NCI-H524 (cell line): ENCODE results near the gene PADI6.
"Not testable (repeated sequence)": the region's sequence is repeated elsewhere in the genome, so short reads cannot be mapped to it uniquely, and the experiment has no call there.

Experiments
- DNase-seq, 2 experiments: peaks; one replicate each; lab custom pipeline; 2025; lab: John Stamatoyannopoulos, UW

The PADI6 gene

DNA sequence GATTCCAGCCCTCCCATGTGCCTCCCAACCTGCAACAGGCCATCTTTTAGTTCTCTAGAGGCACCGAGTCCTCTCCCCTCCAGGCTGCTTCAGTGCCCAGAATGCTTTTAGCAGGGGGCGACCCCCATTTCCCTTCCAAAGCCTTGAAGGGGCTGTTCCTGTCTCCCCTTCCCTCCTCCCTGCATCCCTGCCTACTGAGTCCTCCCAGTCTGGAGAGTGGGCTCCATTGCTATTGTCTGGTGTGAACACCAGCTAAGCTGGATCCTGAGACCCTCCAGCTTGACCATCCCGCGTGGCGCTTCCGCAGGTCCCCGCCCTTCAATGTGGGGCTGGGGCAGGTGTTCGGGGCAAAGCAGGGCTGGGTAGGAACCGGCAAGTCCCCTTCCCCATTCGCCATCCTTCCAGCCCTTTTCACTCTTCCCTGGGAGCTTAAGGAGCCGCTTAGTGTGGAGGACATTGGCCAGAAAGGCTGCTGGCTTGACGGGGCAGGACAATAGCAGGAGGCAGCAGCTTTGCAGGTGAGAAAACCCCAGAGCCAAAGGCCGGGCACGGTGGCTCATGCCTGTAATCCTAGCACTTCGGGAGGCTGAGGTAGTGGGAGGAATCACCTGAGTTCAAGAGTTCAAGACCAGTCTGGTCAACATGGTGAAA lies 32.2 kb downstream of the PADI6 start:
- no peak for DNase-seq

DNA sequence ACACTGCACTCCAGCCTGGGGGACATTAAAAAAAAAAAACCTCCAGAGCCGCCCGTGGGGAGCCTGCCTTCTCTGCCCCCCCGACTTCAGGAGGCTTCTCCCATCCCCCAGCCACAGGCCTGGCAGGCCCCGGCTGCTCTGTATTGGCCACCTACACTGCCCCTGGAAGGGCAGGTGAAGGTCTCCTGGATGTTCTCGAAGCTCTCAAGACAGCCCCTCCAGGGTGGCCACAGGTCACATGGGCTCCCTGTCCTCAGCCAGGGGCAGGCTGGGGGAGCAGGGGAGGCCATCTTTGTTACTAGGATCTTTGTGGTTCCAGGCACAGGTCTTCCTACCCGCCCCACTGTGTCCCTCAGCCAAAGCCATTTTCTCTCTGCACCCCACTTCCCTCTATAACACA lies 32.8 kb downstream of the PADI6 start:
- DNase-seq: no peak

DNA sequence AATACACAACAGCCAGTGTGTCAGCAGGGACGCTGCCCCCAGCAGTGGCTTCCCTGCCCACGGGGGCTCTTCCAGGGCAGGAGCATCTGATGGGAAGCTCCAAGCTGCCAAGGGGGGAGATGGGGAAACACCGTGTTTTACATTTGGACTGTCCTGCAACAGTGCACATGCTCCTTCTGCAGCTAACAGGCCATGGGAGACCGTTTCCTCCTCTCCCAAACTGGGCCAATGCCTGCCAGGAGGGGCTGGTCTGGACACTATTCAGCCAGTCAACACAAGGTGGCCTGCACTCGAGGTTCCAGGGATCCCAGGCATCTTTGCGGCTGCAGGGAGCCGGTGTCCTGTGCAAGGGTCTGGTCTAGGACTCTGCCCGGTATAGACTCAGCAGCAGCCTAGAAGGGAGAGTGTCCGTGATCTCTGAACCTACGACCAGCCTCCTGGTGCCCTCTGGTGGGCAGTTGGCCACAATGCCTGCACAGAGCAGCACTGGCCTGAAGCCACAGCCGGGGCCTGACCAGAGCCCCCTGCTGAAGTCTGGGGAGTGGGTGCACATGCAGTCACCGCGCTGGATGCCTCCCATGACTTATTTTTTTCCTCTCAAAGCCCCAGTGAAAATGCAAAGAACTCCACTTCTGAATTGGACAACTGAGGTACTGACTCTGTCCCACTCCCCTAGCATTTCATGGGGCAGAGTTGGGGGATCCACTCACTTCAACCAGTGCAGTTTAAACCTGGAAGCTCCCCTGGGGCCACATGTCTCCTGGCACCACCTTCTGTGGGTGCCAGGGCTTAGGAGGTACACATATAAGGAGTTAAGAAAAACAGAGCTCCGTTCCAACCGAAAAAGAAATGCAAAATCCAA lies 34.1 kb downstream of the PADI6 start:
- peak; percentile 12 to 52 for DNase-seq

DNA sequence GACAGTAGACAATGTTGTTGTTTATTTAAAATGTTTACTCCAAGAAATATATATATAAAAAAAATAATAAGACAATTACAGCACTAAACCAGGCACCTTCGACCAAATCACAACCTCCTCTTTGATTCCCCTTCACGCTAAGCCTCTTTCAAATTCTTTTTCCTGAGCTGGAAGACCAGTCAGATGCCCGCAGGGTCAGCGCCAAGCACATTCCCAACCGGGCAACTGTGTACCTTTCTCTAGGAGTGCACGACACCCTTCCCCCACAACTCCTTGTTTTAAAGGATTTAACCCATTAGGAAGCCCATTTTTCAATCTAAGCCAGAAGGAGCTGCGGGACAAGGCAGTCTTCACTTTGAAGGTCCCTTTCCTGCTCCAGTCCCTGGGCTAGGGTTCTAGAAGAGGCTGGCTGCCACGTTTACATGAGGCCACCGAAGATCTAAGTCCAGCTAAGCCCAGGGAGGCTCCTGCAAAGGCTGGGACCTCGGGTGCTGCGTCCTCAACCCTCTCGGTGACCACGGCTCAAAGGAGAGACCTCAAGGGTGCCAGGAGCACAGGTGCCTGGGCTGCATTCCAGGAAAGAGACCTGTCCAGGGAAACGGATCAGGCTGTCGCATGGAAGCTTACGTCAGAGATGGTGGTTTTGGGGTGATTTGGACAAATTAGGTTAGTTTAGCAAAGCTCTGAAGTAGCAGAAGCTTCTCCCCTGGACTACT lies 34.9 kb downstream of the PADI6 start:
- DNase-seq: not testable (repeated sequence)

DNA sequence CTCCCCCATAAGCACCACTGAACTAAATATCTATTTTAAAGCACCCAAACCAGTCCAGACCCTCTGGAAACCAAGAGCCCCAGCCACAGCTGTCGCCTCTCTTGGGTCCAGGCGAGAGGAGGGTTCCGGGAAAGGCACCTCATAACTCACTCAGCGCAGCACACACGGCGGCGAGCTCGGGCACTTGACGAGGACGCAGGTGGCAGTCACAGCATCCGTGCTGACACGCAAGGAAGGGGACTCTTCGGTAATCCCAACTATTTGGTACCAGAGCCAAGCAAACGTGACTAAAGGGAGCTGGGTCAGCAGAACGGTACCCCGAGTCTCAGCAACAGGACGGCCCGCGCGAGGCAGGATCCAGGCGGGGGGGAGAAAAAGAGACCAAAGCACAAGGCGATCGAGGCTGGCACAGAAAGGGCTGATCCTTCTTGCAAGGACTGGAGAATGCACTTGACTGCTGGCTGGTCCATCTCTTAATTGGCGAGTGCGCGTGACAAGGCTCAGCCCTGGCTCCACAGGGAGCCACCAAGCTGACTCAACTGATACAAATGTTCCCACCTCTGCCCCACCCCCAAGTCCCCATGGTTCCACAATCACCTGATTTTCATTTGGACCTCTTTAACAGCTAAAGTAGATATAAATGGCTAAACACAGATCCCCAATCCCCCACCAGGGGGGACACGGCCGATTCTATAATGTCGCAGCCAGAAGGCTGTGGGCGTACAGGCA lies 36.0 kb downstream of the PADI6 start:
- DNase-seq: not testable (repeated sequence)

DNA sequence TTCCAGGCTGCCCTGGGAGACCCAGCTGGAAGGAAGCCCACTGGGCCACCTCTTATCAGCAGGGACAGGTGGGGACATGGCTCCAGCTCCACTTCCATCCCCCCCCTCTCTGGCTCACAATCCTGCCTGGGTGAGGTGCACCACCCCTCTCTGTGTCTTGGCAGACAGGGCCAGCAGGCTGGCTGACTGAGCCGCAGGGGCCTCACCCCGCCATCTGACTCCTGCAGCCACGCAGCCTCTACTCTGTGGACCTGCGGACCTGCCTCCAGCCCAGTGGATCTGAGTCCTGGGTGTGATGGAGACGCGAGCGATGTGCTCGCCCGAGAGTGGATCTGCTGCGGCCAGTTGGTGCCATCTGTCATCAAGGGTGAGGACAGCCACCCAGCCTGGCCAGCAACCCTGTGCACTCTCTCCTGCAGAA lies 37.4 kb downstream of the PADI6 start:
- no peak for DNase-seq

DNA sequence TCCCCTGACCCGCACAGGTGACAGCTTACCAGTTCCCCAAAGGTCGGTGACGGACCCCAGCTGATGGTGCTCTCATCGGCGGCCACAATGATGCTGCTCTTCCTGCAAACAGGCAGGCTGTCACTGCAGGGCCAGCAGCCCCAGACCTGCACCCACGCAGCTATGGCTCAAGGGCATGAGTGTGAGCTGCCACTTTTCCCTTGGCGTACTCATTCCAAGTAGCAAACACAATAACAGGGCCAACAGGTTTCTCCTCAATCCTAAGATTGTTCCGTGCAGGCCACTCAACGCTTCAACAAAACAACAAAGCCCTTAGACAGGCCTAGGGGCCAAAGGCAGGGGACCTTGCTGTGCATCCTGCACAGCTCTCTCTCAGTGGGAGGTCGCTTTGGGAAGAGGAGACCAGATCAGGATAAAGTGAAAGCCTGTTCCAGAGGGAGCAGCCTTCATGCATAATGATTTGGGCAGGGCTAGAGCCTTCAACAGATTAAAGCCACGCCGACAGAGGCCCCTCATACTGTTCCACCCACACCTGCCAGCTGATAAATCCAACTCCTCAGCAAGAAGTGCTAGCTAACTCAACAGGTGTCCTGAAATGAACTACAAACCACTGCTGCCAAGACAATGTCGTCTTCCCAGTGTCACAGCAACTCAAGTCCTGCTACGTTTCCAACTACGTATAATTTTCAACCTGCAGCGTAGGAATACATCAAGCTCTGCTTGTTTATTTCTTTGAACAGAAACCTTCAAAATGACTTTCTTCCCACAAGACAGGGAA lies 40.3 kb downstream of the PADI6 start:
- DNase-seq: no peak

DNA sequence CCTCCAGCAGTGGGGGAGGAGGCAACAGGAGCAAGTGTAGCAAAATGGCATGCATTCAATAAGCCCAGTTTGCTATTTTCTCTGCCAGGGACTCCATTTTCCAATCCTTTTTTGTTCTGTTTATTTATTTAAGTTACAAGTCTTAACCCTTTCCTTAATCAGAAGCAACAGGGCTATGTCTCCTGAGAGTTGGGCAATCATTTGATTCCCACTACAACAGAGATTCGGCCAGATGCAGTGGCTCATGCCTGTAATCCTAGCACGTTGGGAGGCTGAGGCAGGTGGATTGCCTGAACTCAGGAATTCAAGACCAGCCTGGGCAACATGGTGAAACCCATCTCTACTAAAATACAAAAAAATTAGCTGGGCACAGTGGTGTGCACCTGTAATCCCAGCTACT lies 42.0 kb downstream of the PADI6 start:
- DNase-seq: no peak

DNA sequence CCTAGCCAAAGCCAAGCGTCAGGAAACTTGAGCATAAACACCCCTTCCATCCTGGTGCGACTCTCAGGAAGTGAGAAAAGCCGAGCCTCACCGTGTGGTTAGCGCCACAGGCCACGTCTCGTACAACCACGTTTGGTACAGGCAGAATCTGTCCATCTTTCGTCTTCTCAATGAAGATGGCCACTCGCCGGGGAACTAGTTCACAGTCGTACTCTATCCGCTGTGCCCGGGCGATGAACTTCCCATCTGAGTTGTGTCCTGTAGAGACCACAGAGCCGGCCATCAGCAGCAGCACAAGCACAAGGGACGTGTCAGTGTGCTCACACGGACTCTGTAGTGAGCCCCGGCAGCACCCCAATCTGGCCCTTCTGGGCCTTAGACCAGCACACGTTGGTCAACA lies 44.4 kb downstream of the PADI6 start:
- DNase-seq: no peak

DNA sequence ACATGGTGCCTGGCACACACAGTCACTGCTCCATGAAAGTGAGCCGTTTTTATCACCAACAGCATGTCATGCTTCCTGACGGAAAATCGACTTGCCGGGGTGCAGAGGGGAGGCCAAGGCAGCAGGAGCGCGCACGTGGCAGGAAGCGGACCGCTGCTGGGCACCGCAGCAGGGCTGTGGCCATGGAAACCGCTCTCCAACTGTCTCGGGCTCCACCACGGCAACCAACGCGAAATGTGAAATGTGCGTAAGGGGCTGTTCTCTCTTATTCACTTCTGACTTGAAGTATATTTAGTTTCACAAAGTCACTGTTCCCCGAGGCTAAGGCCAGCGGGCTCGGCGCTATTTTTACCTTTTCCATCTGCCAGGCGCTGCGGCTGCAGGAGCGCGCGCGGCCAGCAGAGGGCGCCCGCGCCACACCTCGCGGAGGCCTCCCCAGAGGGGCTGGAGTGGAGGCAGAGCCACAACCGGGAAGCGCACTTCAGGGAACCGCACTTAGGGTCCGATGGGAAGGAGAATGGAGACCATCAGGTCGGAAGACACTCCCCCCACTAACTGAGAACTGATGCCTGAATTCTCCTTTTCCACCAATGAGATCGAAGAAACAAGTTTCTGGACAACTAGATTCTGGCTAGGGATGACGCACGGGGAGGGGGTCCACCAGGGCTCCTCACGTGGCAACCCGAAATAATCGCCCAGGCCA lies 47.8 kb downstream of the PADI6 start:
- peak; percentile 6 to 24 for DNase-seq

DNA sequence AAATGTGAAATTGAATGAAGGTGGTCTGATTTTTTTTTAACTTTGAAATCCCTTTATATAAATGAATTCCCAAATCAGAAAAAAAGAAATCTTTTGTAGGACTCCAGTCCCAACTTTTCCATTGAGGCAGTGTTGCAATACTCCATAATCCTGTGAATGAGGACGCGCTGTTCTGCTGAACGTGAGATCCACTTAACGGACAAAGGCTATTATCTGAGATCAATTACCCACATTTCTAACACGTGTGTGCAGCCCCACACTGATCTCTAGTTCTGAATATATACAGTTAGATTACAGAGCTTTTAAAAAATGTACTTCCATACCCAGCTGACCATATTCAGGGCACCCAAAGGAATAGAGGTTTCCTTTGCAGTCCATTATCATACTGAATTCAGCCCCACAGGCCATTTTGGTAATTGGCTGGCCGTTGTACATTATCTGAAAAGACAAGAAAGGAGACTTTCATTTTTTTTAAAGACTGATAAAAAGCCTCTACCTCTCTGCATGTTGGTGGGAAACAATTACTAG lies 48.5 kb downstream of the PADI6 start:
- DNase-seq: no peak

DNA sequence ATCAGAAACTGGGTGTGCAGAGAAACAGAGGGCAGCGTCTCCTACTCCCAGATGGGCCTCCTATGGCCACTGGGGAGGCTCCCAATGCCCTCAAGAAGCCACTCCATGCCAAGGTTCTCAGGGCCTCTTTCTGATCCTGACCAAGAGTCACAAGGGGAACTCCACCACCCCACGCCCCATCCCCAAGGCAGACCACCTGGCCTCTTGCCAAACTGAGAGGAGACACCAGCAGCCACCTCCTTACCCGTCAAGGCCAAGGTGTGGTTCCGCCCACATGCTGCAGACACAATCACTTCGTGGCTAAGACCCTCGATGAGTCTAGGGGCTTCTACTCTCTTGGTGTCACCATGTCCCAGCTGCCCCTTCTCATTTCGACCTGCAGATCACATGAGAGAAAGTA lies 50.5 kb downstream of the PADI6 start:
- DNase-seq: no peak

DNA sequence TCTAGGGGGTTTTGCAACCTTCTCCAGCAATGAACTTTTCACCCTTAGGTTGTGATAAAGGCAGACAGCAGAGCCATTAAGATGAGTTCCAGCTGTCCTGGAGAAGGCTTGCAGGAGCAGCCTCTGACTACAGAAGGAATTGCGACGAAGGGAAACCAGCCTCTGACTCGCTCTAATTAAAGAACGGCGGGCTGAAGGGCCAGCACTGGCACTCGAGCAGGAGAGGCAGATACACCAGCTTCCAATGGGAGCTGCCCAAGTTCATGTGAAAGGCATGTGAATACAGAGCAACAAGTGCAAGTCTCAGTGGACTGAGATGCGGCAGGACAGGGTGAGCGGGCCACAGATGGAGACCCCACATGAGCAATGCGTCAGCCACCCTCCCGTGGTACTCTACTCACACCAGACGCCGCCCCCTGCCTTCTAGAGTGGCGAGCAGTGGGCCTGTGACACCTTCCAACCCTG lies 51.8 kb downstream of the PADI6 start:
- DNase-seq: no peak

DNA sequence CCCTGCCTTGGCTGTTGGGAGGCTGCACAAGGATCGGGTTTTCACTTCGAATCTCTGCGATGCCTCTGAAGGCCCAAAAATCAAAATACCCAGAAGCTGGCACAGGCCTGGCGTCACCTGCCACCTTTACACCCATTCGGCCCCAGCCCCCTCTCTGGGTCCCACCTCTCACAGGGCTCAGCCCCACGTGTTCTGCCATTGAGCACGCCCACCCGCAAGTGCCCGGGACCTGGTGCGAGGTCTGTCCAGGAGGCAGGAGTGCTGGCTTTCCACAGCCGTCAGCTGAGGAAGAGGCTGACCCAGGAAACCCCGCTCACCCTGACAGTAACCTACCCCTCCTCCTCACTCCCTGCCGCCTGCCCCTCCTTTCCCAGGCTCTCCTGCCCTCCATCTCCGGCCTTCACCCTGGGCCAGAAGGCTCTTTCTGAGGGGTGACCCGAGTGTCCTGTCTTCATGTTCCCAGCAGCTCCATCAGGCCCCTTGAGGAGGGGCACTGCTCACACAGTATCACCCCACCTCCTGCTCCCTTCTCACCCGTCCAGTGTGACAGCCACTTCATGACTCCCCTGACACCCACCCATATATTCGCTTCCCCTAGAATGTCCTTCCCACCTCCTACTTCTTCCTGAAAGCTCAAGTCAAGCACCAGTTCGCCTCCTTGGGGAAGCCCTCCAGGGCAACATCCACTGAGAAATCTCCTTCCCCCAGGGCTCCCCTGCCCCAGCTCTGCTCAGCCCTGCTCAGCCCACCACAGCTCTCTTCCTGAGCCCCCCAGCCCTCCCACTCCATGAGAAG lies 54.0 kb downstream of the PADI6 start:
- DNase-seq: no peak

DNA sequence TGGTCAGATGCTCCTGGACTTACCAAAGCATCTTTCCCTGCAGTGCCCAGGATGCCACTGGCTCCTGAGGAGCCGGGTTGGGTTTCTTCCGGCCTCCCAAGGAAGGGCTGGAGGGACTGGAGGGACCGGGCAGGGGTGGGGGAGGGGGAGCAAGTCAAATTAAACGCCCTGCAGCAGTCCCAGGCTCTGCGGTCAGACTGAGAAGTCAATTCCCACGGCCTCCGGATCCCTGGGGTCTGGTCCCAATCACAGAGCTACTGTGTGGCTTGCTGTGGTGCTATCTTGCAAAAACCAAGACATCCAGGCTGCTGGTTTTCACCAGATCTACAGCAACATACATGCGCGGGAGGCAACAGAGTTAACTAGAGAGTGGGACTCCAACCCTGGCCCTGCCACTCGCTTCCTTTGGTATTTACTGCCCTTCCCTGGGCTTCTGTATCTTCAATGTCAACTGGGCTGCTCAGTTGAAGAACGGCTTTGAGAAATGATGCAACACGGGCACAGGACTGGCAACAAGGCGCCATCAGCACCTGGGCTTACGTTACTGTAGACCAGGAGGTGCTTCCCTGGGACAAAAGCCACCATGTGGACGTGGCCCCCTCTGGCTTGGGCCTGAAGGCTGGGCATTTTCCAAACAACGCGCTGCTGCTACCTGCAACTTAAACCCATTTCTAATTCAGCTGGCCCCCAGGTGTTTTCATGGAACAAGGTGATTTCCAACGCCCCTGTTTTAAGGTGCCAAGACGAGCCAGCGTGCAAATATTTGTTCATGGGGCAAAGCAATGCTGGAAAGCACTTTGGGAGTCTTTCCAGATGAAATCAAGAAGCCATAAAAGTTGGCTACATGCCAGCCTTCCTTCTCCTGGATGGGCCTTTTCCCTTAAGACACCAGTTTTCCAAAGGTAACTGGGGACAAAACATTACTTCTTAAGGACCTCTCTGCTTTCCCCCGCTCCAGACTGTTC lies 56.0 kb downstream of the PADI6 start:
- no peak for DNase-seq

DNA sequence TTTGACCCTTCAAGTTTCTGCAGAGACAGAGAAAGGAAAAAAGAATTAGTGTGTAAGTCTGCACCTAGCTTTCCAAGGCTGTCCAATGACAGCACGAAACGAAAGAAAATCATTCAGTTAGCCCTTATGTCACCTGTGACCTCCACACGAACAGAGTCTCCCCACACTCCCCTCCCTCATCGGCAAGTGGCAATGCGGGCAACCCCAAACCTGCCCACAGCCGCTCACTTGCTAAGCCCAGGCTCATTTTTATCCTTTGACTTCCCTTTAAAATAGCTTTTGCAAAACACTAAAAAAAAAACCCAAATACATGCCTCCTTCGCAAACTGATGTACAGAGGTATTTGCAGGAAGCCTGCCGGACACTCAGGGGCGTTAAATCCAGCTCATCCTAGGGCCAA lies 57.2 kb downstream of the PADI6 start:
- DNase-seq: no peak

DNA sequence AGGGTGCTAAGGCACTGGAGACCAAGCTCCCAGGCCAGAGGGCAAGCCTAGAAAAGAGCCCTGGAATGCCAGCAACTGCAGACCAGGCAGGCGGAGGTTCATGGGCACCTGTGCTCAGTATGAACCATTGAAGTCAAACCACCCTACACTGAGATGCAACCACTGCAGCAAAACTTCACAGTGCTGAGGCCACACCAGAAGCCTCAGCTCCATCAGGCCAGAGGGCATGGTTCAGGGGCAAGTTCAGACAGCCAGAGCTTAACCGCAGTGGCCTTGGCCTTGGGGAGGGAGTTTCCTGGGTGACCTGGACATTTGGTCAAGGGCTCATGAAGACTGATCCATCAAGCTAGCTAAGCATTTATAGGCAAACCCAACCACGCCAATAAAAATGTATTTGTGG lies 60.4 kb downstream of the PADI6 start:
- DNase-seq: no peak

DNA sequence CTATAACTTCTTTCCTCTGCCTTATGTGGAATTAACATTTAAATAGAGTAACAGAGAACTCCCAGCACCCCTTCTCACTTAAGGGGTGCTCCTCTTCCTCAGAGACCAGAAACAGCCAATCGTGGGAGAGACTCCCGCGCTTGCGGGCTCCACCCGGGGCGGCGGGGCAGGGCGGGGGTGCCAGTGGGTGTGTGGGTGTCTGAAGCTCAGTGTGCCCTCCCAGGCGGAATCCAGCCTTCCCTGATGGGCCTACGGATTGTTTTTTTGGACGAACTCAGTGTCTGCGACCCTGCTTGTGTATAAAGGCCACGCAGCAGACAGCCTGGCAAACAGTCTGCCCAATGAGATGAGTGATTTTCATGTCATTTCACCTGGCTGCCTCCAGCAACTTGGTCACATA lies 61.3 kb downstream of the PADI6 start:
- DNase-seq: no peak
